NCI-H1436 (cell line): ENCODE data around the gene TMEM47.

Experiments
- DNase-seq: peaks from one replicate; lab custom pipeline; 2025; lab: John Stamatoyannopoulos, UW

Gene TMEM47

DNA sequence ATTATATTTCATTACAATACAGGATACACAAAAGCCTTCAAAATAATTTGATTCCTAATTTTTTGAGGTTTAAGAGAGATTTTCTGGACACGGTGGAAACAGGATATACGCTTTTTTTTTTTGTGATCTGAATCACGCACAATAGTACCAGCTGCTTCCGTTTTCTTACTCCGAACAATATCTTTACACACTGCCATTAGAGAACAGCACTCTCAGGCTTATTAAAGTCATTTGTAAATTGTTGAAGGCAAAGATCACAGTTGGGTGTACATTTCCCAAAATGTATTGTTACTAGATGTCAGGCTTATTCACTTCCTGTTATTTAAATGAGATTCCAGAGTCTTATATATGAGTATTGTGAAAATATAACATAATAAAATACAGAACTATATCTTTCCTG lies 71.5 kb downstream of the TMEM47 start:
- no peak for DNase-seq

DNA sequence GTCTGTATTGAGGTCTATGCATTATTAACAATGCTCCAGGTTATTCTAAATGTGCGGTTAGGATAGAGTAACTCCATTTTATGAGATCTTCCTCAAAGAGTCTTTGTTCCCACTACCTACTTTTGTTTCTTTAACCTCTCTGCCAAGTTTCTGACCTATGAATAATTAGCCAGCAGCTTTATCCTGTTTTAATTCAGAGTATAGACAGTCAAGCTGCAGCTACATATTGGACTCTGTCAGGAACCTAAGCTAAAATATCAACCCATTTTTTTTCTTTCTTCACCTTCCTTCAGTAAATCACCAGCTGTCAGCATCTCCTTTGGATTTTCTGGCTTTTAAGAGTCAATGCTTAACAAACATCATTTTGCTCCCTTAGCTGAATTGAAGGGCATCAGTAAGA lies 72.3 kb downstream of the TMEM47 start:
- DNase-seq: no peak

GRCh38 chrX:34580069-34580468 lies 77.0 kb downstream of the TMEM47 start:
- no peak for DNase-seq

GRCh38 chrX:34578237-34578636 lies 78.8 kb downstream of the TMEM47 start:
- DNase-seq: no peak
